Fibroblast of villous mesenchyme (primary cell): ENCODE results near the gene KAZALD1. TPM values are rescaled to one million over a fixed set of nuclear protein-coding genes. Genes with fewer than 3 reads are reported as not detected.

Experiments
- DNase-seq: peaks from one replicate; pipeline ENCODE4 v3.0.0-alpha.2; 2010; ENCODE audit warnings: low read depth
- H3K4me3 ChIP-seq: 2 replicates; pipeline ENCODE4 v1.5.1; 2011; ENCODE audit warnings: low read depth, mild to moderate bottlenecking, low read length
- CTCF ChIP-seq: IDR thresholded peaks from 2 replicates; pipeline ENCODE4 v1.5.1; 2012; ENCODE audit warnings: low read depth, mild to moderate bottlenecking, low read length; ENCODE audit not compliant: insufficient read depth
- total RNA-seq: library from RNA; depleted of rRNA; stranded (reverse); fragments of >200 nt; gene quantifications from 2 replicates; pipeline ENCODE4 v1.2.3, GENCODE V29; 2012

Gene KAZALD1
- total RNA-seq, 1 donor = 9.1 TPM

GRCh38 chr10:101101372-101101881 lies 39.6 kb downstream of the KAZALD1 start:
- no peak overlapping the region for H3K4me3 ChIP-seq
- no peak for TF ChIP-seq CTCF
- no peak for DNase-seq

GRCh38 chr10:101103430-101103829 lies 41.6 kb downstream of the KAZALD1 start:
- DNase-seq = no peak
- no peak overlapping the region for H3K4me3 ChIP-seq
- TF ChIP-seq CTCF = no peak

GRCh38 chr10:101106351-101106750 lies 44.6 kb downstream of the KAZALD1 start:
- no peak overlapping the region for H3K4me3 ChIP-seq
- TF ChIP-seq CTCF = no peak
- no peak for DNase-seq

GRCh38 chr10:101107771-101108170 lies 46.0 kb downstream of the KAZALD1 start:
- DNase-seq = no peak
- no peak for TF ChIP-seq CTCF
- H3K4me3 ChIP-seq = no peak overlapping the region

GRCh38 chr10:101110856-101111523 lies 49.2 kb downstream of the KAZALD1 start:
- no peak for DNase-seq
- TF ChIP-seq CTCF = no peak
- H3K4me3 ChIP-seq = no peak overlapping the region

- no peak for TF ChIP-seq CTCF
- no peak for DNase-seq
These were observed 49.8 kb downstream of the KAZALD1 start for GRCh38 chr10:101111547-101111946.

More at GRCh38 chr10:101111547-101111946, 49.8 kb downstream of the KAZALD1 start:
- no peak overlapping the region for H3K4me3 ChIP-seq
